HepG2 (cell line): Measurements from ENCODE around the gene TM4SF5. TPM values are rescaled to one million over a fixed set of nuclear protein-coding genes. Genes with fewer than 3 reads are reported as not detected.
A peak's percentile ranks its signal among the peaks of the same experiment; 100 is the strongest.

ENCODE experiments used
- ATAC-seq: fragments of 200-7000 bp; cut with Tn5 transposase; 3 replicates; pipeline ENCODE4 v1.9.1; 2020; ENCODE audit warnings: mild to moderate bottlenecking, moderate library complexity
- BruUV-seq: library from RNA; stranded (reverse); fragments of 400-500 nt; replicated peaks from 2 replicates; lab custom pipeline; 2021; lab: Mats Ljungman, UMichigan
- CTCF ChIA-PET: fragments of 300-600 bp; formaldehyde crosslinking; extraction: SDS; loops from one replicate; lab custom pipeline; 2021; ENCODE audit warnings: low total read pairs, inconsistent platforms, low intra/inter-chr PET ratio; lab: Yijun Ruan, JAX
- POLR2A ChIA-PET: fragments of 350-600 bp; sonication (Branson Sonifier 250); formaldehyde crosslinking; loops from one replicate; lab custom pipeline; 2020; ENCODE audit warnings: antibody characterized with exemption, inconsistent platforms; lab: Yijun Ruan, JAX
- DNase-seq: peaks from one replicate; pipeline ENCODE4 v3.0.0-alpha.2; 2015; ENCODE audit warnings: low spot score
- FAIRE-seq: peaks from 3 replicates; lab custom pipeline; 2011; peaks lifted over from hg19 to GRCh38; lab: Jason Lieb, UNC
- H2AFZ ChIP-seq: one replicate; pipeline ENCODE4 v1.6.1; 2011; ENCODE audit warnings: low read length, inconsistent platforms
- H3K27ac ChIP-seq: fragments of 300-600 bp; 3 replicates; pipeline ENCODE4 v1.8.0; 2011; ENCODE audit warnings: mixed run types, mild to moderate bottlenecking, mixed read lengths, low read length, inconsistent platforms; ENCODE audit not compliant: insufficient read depth; ENCODE audit errors: extremely low read length
- H3K27me3 ChIP-seq, 2 experiments: fragments of 200-600 bp in 1 of 2; 2 replicates in 1 of 2; 3 replicates in 1 of 2; pipeline versions ENCODE4 v1.6.0 to v1.8.0; 2011; ENCODE audit warnings: low read length in 2 of 2, mild to moderate bottlenecking in 2 of 2, moderate library complexity in 2 of 2, inconsistent platforms in 1 of 2; ENCODE audit not compliant: insufficient read depth in 2 of 2, control insufficient read depth in 1 of 2
- H3K36me3 ChIP-seq, 2 experiments: fragments of 200-600 bp in 1 of 2; replicated peaks in 1 of 2; 2 replicates in 1 of 2; 3 replicates in 1 of 2; pipeline versions ENCODE4 v1.5.1 to v1.8.0; 2011; ENCODE audit warnings: low read length in 2 of 2, inconsistent platforms in 1 of 2; ENCODE audit not compliant: insufficient read depth in 2 of 2, control insufficient read depth in 1 of 2
- H3K4me1 ChIP-seq: 2 replicates; pipeline ENCODE4 v1.5.1; 2012; ENCODE audit warnings: low read length, inconsistent platforms; ENCODE audit not compliant: insufficient read depth
- H3K4me2 ChIP-seq: 2 replicates; pipeline ENCODE4 v1.6.0; 2011; ENCODE audit warnings: low read depth, low read length, inconsistent platforms
- H3K4me3 ChIP-seq, 3 experiments: fragments of 200-600 bp in 1 of 3; sonication (generic), shearing (Covaris generic) in 1 of 3; replicated peaks in 1 of 3; 2 replicates each; pipeline ENCODE4 v1.5.1; 2011 to 2016; ENCODE audit warnings: low read length in 3 of 3, inconsistent platforms in 2 of 3, low read depth in 2 of 3, mild to moderate bottlenecking in 2 of 3, control low read depth in 1 of 3, mixed read lengths in 1 of 3; ENCODE audit not compliant: insufficient read depth in 1 of 3
- H3K79me2 ChIP-seq: one replicate; pipeline ENCODE4 v1.6.1; 2011; ENCODE audit warnings: low read length, inconsistent platforms; ENCODE audit not compliant: insufficient read depth
- H3K9ac ChIP-seq: 2 replicates; pipeline ENCODE4 v1.6.0; 2011; ENCODE audit warnings: mild to moderate bottlenecking, low read depth, low read length, inconsistent platforms; ENCODE audit not compliant: insufficient read depth
- H3K9me3 ChIP-seq: 2 replicates; pipeline ENCODE4 v1.5.1; 2012; ENCODE audit warnings: mild to moderate bottlenecking, low read length
- H4K20me1 ChIP-seq: 2 replicates; pipeline ENCODE4 v1.6.0; 2011; ENCODE audit warnings: inconsistent platforms, mild to moderate bottlenecking, low read length, moderate library complexity; ENCODE audit not compliant: insufficient read depth
- BHLHE40 ChIP-seq: IDR thresholded peaks from 2 replicates; pipeline ENCODE4 v1.6.1; 2011; ENCODE audit warnings: low read length, improper control_type of control experiment
- CTCF ChIP-seq: sonication (generic); formaldehyde crosslinking; IDR thresholded peaks from 2 replicates; pipeline ENCODE4 v1.5.0; 2020; ENCODE audit warnings: mild to moderate bottlenecking, missing genetic modification reagents, moderate library complexity
- ETS1 ChIP-seq: sonication (generic); formaldehyde crosslinking; IDR thresholded peaks from 2 replicates; pipeline ENCODE4 v1.4.0; 2020; ENCODE audit warnings: missing genetic modification reagents
- LBX2 ChIP-seq: sonication (generic); formaldehyde crosslinking; IDR thresholded peaks from 2 replicates; pipeline ENCODE4 v1.5.0; 2020; ENCODE audit warnings: missing genetic modification reagents, mild to moderate bottlenecking, borderline replicate concordance
- POLR2G ChIP-seq: fragments of 200-400 bp; formaldehyde crosslinking; IDR thresholded peaks from 2 replicates; pipeline ENCODE4 v1.6.1; 2018; ENCODE audit warnings: mild to moderate bottlenecking, low read depth, low read length, moderate library complexity
- UBTF ChIP-seq: sonication (generic); formaldehyde crosslinking; IDR thresholded peaks from 2 replicates; pipeline ENCODE4 v1.4.0; 2020; ENCODE audit warnings: mild to moderate bottlenecking, missing genetic modification reagents
- ZBTB37 ChIP-seq: sonication (generic); formaldehyde crosslinking; IDR thresholded peaks from 2 replicates; pipeline ENCODE4 v1.4.0; 2020; ENCODE audit warnings: mild to moderate bottlenecking, missing genetic modification reagents
- ZNF20 ChIP-seq: sonication (generic); formaldehyde crosslinking; IDR thresholded peaks from 2 replicates; pipeline ENCODE4 v1.4.0; 2020; ENCODE audit warnings: mild to moderate bottlenecking, moderate library complexity, missing genetic modification reagents
- ZNF761 ChIP-seq: sonication (generic); formaldehyde crosslinking; conservative IDR thresholded peaks from 2 replicates; pipeline ENCODE4 v1.4.0; 2020; ENCODE audit warnings: mild to moderate bottlenecking, missing genetic modification reagents
- ZSCAN22 ChIP-seq: sonication (generic); formaldehyde crosslinking; IDR thresholded peaks from 2 replicates; pipeline ENCODE4 v1.4.0; 2020; ENCODE audit warnings: mild to moderate bottlenecking, missing genetic modification reagents
- WGBS: methylation state at CpG from one replicate; pipeline ENCODE4 v1.1.6; 2017; ENCODE audit warnings: low lambda C conversion rate; 5-methylcytosine and 5-hydroxymethylcytosine counted together
- in situ Hi-C: cut with HindIII; loops from 2 replicates; pipeline ENCODE4 v1.10.0; 2017; ENCODE audit warnings: low pct_unique_long_range_greater_than_20kb; ENCODE audit not compliant: extremely low pct_ligation_motif_present
- intact Hi-C: fragments of 100-400 bp; cut with micrococcal nuclease; formaldehyde crosslinking; loops from one replicate; pipeline ENCODE4 v1.10.0; 2022; ENCODE audit not compliant: unreplicated experiment
- polyA plus RNA-seq, 8 experiments: library from polyadenylated mRNA; depleted of rRNA in 3 of 8; stranded (reverse) in 7 of 8; unstranded in 1 of 8; fragments of >200 nt; fragmentation: Illumina TruSeq in 4 of 8; extraction: Trizol in 4 of 8; gene quantifications; 2 replicates each; pipeline versions ENCODE4 v1.2.1 to v1.2.3, GENCODE V29; 2011 to 2016; ENCODE audit warnings: low read depth in 4 of 8, missing spikeins in 1 of 8, mixed read lengths in 1 of 8; ENCODE audit not compliant: insufficient read depth in 1 of 8
- total RNA-seq, 5 experiments: library from RNA; depleted of rRNA; stranded (reverse); fragments of >200 nt; fragmentation: Illumina TruSeq; extraction: Trizol; gene quantifications; 2 replicates each; pipeline ENCODE4 v1.2.3, GENCODE V29; 2016; ENCODE audit warnings: low read depth in 1 of 5

Gene TM4SF5
- total and polyA plus RNA-seq, 2 of the 13 experiments (the other 11 are each of a cell fraction or from before 2014, with no cell fraction given), result 30.1 to 126 TPM

GRCh38 chr17:4738136-4739121 is 33.3 kb upstream of the TM4SF5 start (continued):
- TF ChIP-seq ZBTB37 (CRISPR knock-in tag), result no peak
- TF ChIP-seq LBX2, result 0 out of 2 replicates have a peak, but pooled peaks have one; percentile 34
- 0 out of 2 replicates have a peak, but pooled peaks have one; percentile 16 for TF ChIP-seq ZNF761 (CRISPR knock-in tag)
- TF ChIP-seq, all 625 proteins: peak for 6

- CTCF ChIA-PET, result no interaction called here
- Histone ChIP-seq H3K27ac (no peak within 1 kb of the TSS), H3K4me3 (peak within 1 kb of the TSS; percentile 75 to 88 (median 78)), H3K79me2 (no peaks in the 10 kb centered on the region), H2AFZ (no peak within 1 kb of the TSS), H4K20me1 (no peaks in the 10 kb centered on the region), H3K27me3 (peaks cover 2 to 24% of the 10 kb centered on the region in 2 experiments; a peak in 3 of 5 replicates), H3K4me1 (peaks cover 74% of the 10 kb centered on the region), H3K4me2 (peak within 1 kb of the TSS; percentile 82), H3K9me3 (no peaks in the 10 kb centered on the region), H3K36me3 (no peaks in the 10 kb centered on the region; a peak in 2 of 5 replicates), H3K9ac (peak within 1 kb of the TSS; percentile 80)
- 0% methylated on average over 4 of the region's 100 CpGs for WGBS
- ATAC-seq (peak; percentile 57), FAIRE-seq (no peak), DNase-seq (no peak)
- TSS peak; percentile 79 for BruUV-seq
- intact Hi-C loops (no loop called here), in situ Hi-C loops (loop anchor here (10.0 kb wide), 1 partner anchor 45 kb away; the partner anchor contains the start of genes GLTPD2 and VMO1)
- POLR2A ChIA-PET, result interaction anchor here (1.0 to 3.6 kb wide), 7 partner anchors 17 to 94 kb away, joined by 3 to 15 read pairs (median 6); partner anchors contain the start of genes GLTPD2, MINK1 and TM4SF5
- TF ChIP-seq ZNF20 (CRISPR knock-in tag) (no peak; the same call in 1 of the 2 replicates), UBTF (peak; percentile 92), ZSCAN22 (CRISPR knock-in tag) (peak; percentile 65; the same call in 1 of the 2 replicates), CTCF (CRISPR knock-in tag) (peak; percentile 29), ZNF761 (CRISPR knock-in tag) (0 out of 2 replicates have a peak, but pooled peaks have one; percentile 64), POLR2G (peak; percentile 35; the same call in 1 of the 2 replicates), ETS1 (CRISPR knock-in tag) (no peak), BHLHE40 (no peak)
Measured at GRCh38 chr17:4739122-4740024, 32.3 kb upstream of the TM4SF5 start, which contains the start of the genes CXCL16 and ZMYND15. TSS of gene CXCL16 (minus strand) at chr17:4739928. CDS start at chr17:4739339, 589 bp downstream. TSS of gene ZMYND15 (plus strand) at chr17:4739833. CDS start at chr17:4740549, 716 bp downstream.
